Caco-2 (cell line): ENCODE measurements around the gene ZNF3. TPM values are rescaled to one million over a fixed set of nuclear protein-coding genes. Genes with fewer than 3 reads are reported as not detected.

Source experiments
- BruUV-seq: library from RNA; stranded (reverse); fragments of 400-500 nt; replicated peaks from 2 replicates; lab custom pipeline; 2021; lab: Mats Ljungman, UMichigan
- CTCF ChIA-PET: fragments of 300-600 bp; sonication (Branson Sonifier 250); formaldehyde crosslinking; loops from one replicate; lab custom pipeline; 2022; ENCODE audit warnings: antibody characterized with exemption; lab: Charles Lee
- POLR2A ChIA-PET: fragments of 300-600 bp; sonication (Branson Sonifier 250); formaldehyde crosslinking; loops from one replicate; lab custom pipeline; 2022; ENCODE audit warnings: antibody characterized with exemption; lab: Charles Lee
- DNase-seq, 2 experiments: peaks; one replicate each; pipeline versions ENCODE4 v3.0.0 to v3.0.0-alpha.2; 2020 to 2022
- H3K27me3 ChIP-seq: replicated peaks from 2 replicates; pipeline ENCODE4 v1.6.0; 2011; ENCODE audit warnings: low read length; ENCODE audit not compliant: control insufficient read depth, insufficient read depth
- H3K36me3 ChIP-seq: 2 replicates; pipeline ENCODE4 v1.5.1; 2011; ENCODE audit warnings: low read length; ENCODE audit not compliant: control insufficient read depth, insufficient read depth
- H3K4me1 ChIP-seq: fragments of 250-450 bp; sonication (Bioruptor Pico); 2 replicates; pipeline ENCODE4 v1.5.1; 2020; ENCODE audit warnings: mild to moderate bottlenecking
- H3K4me3 ChIP-seq: 2 replicates; pipeline ENCODE4 v1.5.1; 2011; ENCODE audit warnings: low read depth, mild to moderate bottlenecking, control low read depth, low read length
- H3K9me3 ChIP-seq: fragments of 250-450 bp; sonication (Bioruptor Pico); 2 replicates; pipeline ENCODE4 v1.5.1; 2020; ENCODE audit warnings: mild to moderate bottlenecking, moderate library complexity
- H3K27ac Mint-ChIP-seq: one replicate; pipeline ENCODE4 v1.8.0; 2022; ENCODE audit warnings: mixed read lengths; ENCODE audit not compliant: unreplicated experiment
- H3K27me3 Mint-ChIP-seq: one replicate; pipeline ENCODE4 v1.8.0; 2022; ENCODE audit warnings: mixed read lengths; ENCODE audit not compliant: insufficient read depth, unreplicated experiment
- H3K36me3 Mint-ChIP-seq: one replicate; pipeline ENCODE4 v1.8.0; 2022; ENCODE audit warnings: mild to moderate bottlenecking, mixed read lengths; ENCODE audit not compliant: insufficient read depth, unreplicated experiment
- H3K4me1 Mint-ChIP-seq: one replicate; pipeline ENCODE4 v1.8.0; 2022; ENCODE audit warnings: low read depth, mixed read lengths; ENCODE audit not compliant: unreplicated experiment
- H3K4me3 Mint-ChIP-seq: one replicate; pipeline ENCODE4 v1.8.0; 2022; ENCODE audit warnings: mild to moderate bottlenecking, moderate library complexity, mixed read lengths; ENCODE audit not compliant: unreplicated experiment
- H3K9me3 Mint-ChIP-seq: one replicate; pipeline ENCODE4 v1.8.0; 2022; ENCODE audit warnings: mixed read lengths; ENCODE audit not compliant: unreplicated experiment
- CTCF ChIP-seq, 2 experiments: fragments of 200-600 bp in 1 of 2; IDR thresholded peaks; 1 replicate in 1 of 2; 2 replicates in 1 of 2; pipeline versions ENCODE4 v1.5.1 to v1.8.0; 2011 to 2022; ENCODE audit warnings: antibody characterized with exemption in 1 of 2, control low read depth in 1 of 2, inconsistent platforms in 1 of 2, low read depth in 1 of 2, low read length in 1 of 2, mild to moderate bottlenecking in 1 of 2, moderate library complexity in 1 of 2; ENCODE audit not compliant: insufficient read depth in 1 of 2, severe bottlenecking in 1 of 2, unreplicated experiment in 1 of 2
- intact Hi-C: fragments of 100-400 bp; cut with micrococcal nuclease; formaldehyde crosslinking; loops from one replicate; pipeline ENCODE4 v1.10.0; 2022; ENCODE audit not compliant: unreplicated experiment
- total RNA-seq: library from RNA; stranded (reverse); gene quantifications from 2 replicates; pipeline ENCODE4 v1.2.3, GENCODE V29; 2022

Gene ZNF3
- total RNA-seq, 1 experiment from 2014 or later = 37.8 TPM

DNA sequence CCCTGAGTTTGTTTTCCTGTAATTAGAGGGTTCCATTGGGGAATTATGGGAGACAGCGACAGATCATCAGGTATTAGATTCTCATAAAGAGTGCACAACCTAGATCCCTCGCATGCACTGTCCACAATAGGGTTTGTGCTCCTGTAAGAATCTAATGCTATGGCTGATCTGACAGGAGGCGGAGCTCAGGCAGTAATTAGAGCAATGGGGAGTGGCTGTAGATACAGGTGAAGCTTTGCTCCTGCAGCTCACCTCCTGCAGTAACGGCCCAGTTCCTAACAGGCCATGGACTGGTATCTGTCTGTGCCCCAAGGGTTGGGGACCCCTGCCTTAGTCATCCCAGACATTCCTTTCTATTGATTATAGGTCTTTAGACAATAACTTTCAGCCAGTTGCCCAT lies 32.8 kb downstream of the ZNF3 start:
- H3K4me3 ChIP-seq = no peak overlapping the region
- TF ChIP-seq CTCF (IDR thresholded peaks at IDR 0.05; ENCODE audit: insufficient read depth in 1 of 2, low read depth in 1 of 2, low read length in 1 of 2, severe bottlenecking in 1 of 2, unreplicated experiment in 1 of 2) = no peak
- no TSS peak for BruUV-seq
- no peak overlapping the region for H3K27ac Mint-ChIP-seq
- intact Hi-C loops = loop anchor here (1.0 kb wide), 2 partner anchors 33 to 51 kb away; partner anchors contain the start of gene ZNF3
- peaks cover 28% of the 10 kb centered on the region for H3K36me3 Mint-ChIP-seq
- peaks cover 8% of the 10 kb centered on the region for H3K4me1 Mint-ChIP-seq
- DNase-seq = no peak
- peaks cover 5% of the 10 kb centered on the region for H3K9me3 Mint-ChIP-seq
- no peaks in the 10 kb centered on the region for H3K9me3 ChIP-seq
- H3K36me3 ChIP-seq = no peaks in the 10 kb centered on the region
- ChIA-PET CTCF (interaction anchor here (0.9 kb wide), 1 partner anchor 55 kb away, joined by 4 read pairs; no protein-coding TSS in a partner anchor), POLR2A (no interaction called here)
- H3K4me3 Mint-ChIP-seq = peak overlapping the region; percentile 87
- H3K4me1 ChIP-seq = peaks cover 5% of the 10 kb centered on the region
- no peaks in the 10 kb centered on the region for H3K27me3 ChIP-seq
- no peaks in the 10 kb centered on the region for H3K27me3 Mint-ChIP-seq

GRCh38 chr7:100044718-100045117 lies 36.8 kb downstream of the ZNF3 start:
- TF ChIP-seq CTCF (IDR thresholded peaks at IDR 0.05; ENCODE audit: insufficient read depth in 1 of 2, low read depth in 1 of 2, low read length in 1 of 2, severe bottlenecking in 1 of 2, unreplicated experiment in 1 of 2) = peak in 1 of 2 experiments; percentile 37
- peaks cover 4% of the 10 kb centered on the region for H3K36me3 Mint-ChIP-seq
- H3K4me1 ChIP-seq = peaks cover 13% of the 10 kb centered on the region
- intact Hi-C loops = no loop called here
- H3K27ac Mint-ChIP-seq = no peak overlapping the region
- H3K4me1 Mint-ChIP-seq = peaks cover 7% of the 10 kb centered on the region
- H3K4me3 Mint-ChIP-seq = no peak overlapping the region
- H3K36me3 ChIP-seq = no peaks in the 10 kb centered on the region
- no TSS peak for BruUV-seq
- no peaks in the 10 kb centered on the region for H3K27me3 Mint-ChIP-seq
- POLR2A ChIA-PET = no interaction called here
- peaks cover 5% of the 10 kb centered on the region for H3K9me3 Mint-ChIP-seq
- H3K27me3 ChIP-seq = no peaks in the 10 kb centered on the region
- DNase-seq = peak; percentile 29 to 42
- CTCF ChIA-PET = interaction anchor here (0.6 kb wide), 1 partner anchor 58 kb away, joined by 4 read pairs; no protein-coding TSS in a partner anchor
- H3K4me3 ChIP-seq = no peak overlapping the region
- no peaks in the 10 kb centered on the region for H3K9me3 ChIP-seq

- peaks cover 13% of the 10 kb centered on the region for H3K4me1 ChIP-seq
- CTCF ChIA-PET = no interaction called here
These were observed 40.9 kb downstream of the ZNF3 start for GRCh38 chr7:100040575-100040974.

More at GRCh38 chr7:100040575-100040974, 40.9 kb downstream of the ZNF3 start:
- POLR2A ChIA-PET = interaction anchor here (0.6 kb wide), 1 partner anchor 123 kb away, joined by 3 read pairs; no protein-coding TSS in a partner anchor
- no peaks in the 10 kb centered on the region for H3K27me3 Mint-ChIP-seq
- Histone ChIP-seq H3K36me3 (peaks cover 3% of the 10 kb centered on the region; the same call in 1 of the 2 replicates), H3K9me3 (no peaks in the 10 kb centered on the region), H3K27me3 (no peaks in the 10 kb centered on the region), H3K4me3 (no peak overlapping the region)
- intact Hi-C loops = no loop called here
- no TSS peak for BruUV-seq
- TF ChIP-seq CTCF (IDR thresholded peaks at IDR 0.05; ENCODE audit: insufficient read depth in 1 of 2, low read depth in 1 of 2, low read length in 1 of 2, severe bottlenecking in 1 of 2, unreplicated experiment in 1 of 2) = no peak
- no peak overlapping the region for H3K27ac Mint-ChIP-seq
- no peak overlapping the region for H3K4me3 Mint-ChIP-seq
- peaks cover 7% of the 10 kb centered on the region for H3K4me1 Mint-ChIP-seq
- H3K9me3 Mint-ChIP-seq = peaks cover 5% of the 10 kb centered on the region
- no peak for DNase-seq
- peaks cover 11% of the 10 kb centered on the region for H3K36me3 Mint-ChIP-seq
